Tibial nerve (tissue), 4 donors: ENCODE results near the gene PRKG2. TPM values are rescaled to one million over a fixed set of nuclear protein-coding genes. Genes with fewer than 3 reads are reported as not detected.

ENCODE experiments used
- DNase-seq, 2 donors: peaks; one replicate each; pipeline ENCODE4 v3.0.0-alpha.2; 2019; ENCODE audit warnings: low spot score in 2 of 2
- H3K27ac ChIP-seq, 4 donors: fragments of 200-600 bp; sonication (generic) in 3 of 4; one replicate each; pipeline ENCODE4 v1.5.1; 2017 to 2019; ENCODE audit warnings: mild to moderate bottlenecking in 1 of 4
- H3K27me3 ChIP-seq, 2 donors: fragments of 200-600 bp; sonication (generic) in 1 of 2; one replicate each; pipeline versions ENCODE4 v1.5.1 to v1.6.0; 2017 to 2019
- H3K36me3 ChIP-seq, 3 donors: fragments of 200-600 bp; sonication (generic); one replicate each; pipeline ENCODE4 v1.5.1; 2018 to 2019
- H3K4me1 ChIP-seq, 4 donors: fragments of 200-600 bp; sonication (generic) in 3 of 4; one replicate each; pipeline ENCODE4 v1.5.1; 2017 to 2019
- H3K4me3 ChIP-seq, 4 donors: fragments of 200-600 bp; sonication (generic) in 3 of 4; one replicate each; pipeline ENCODE4 v1.5.1; 2017 to 2019; ENCODE audit warnings: mild to moderate bottlenecking in 1 of 4, moderate library complexity in 1 of 4
- H3K9me3 ChIP-seq, 4 donors: fragments of 200-600 bp; sonication (generic) in 3 of 4; one replicate each; pipeline ENCODE4 v1.5.1; 2017 to 2019
- EP300 ChIP-seq, 2 donors: sonication (generic); formaldehyde crosslinking; IDR thresholded peaks; one replicate each; pipeline ENCODE4 v1.6.1; 2017; ENCODE audit warnings: antibody characterized with exemption in 2 of 2, mild to moderate bottlenecking in 1 of 2
- POLR2A ChIP-seq, 2 donors: fragments of 450-650 bp; IDR thresholded peaks; one replicate each; pipeline ENCODE4 v1.6.1; 2017; ENCODE audit warnings: antibody characterized with exemption in 2 of 2, mild to moderate bottlenecking in 2 of 2, moderate library complexity in 2 of 2
- WGBS, 2 donors: methylation state at CpG; one replicate each; pipeline ENCODE4 v1.1.5; 2018; 5-methylcytosine and 5-hydroxymethylcytosine counted together
- total RNA-seq, 4 donors: library from RNA; depleted of rRNA; stranded (reverse); fragments of >200 nt; gene quantifications; one replicate each; pipeline ENCODE4 v1.1.0, GENCODE V29; 2016
- TF ChIP-seq, protein P1 (sequence below), 5 experiments: fragments of 200-600 bp in 3 of 5; fragments of 450-650 bp in 2 of 5; sonication (generic) in 3 of 5; IDR thresholded peaks; one replicate each; pipeline ENCODE4 v1.5.1; 2016 to 2019; ENCODE audit warnings: antibody characterized with exemption in 5 of 5, mild to moderate bottlenecking in 3 of 5, moderate library complexity in 2 of 5

Gene PRKG2
- total RNA-seq, 4 donors from 2014 or later, result 0.30 to 4.4 (median 2.4) TPM

DNA sequence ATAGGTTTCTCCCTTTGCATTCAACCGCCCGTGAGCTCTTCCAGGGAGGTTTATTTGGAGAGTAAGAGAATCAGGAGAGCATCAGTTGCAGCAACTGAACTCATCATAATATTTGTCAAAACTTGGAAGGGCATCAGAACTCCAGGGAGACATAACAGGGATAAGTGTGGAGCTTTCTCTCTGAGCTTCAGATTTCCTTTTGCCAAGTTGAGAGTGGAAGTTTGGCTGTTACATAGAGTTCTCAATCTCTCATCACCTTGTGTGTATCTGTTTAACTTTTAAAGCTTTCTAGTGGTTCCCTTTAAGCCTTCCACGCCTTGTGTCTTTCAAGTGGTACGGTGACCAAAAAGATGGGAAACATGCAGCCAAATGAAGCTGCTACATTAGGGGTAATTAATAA, 165.7 kb downstream of the PRKG2 start:
- Histone ChIP-seq H3K4me1 (peaks cover 0 to 28% (median 0%) of the 10 kb centered on the region in 4 donors), H3K4me3 (no peak overlapping the region), H3K27ac (peak overlapping the region in 1 of 4 donors; percentile 54), H3K36me3 (no peaks in the 10 kb centered on the region), H3K27me3 (no peaks in the 10 kb centered on the region), H3K9me3 (no peaks in the 10 kb centered on the region)
- TF ChIP-seq, protein P1, sequence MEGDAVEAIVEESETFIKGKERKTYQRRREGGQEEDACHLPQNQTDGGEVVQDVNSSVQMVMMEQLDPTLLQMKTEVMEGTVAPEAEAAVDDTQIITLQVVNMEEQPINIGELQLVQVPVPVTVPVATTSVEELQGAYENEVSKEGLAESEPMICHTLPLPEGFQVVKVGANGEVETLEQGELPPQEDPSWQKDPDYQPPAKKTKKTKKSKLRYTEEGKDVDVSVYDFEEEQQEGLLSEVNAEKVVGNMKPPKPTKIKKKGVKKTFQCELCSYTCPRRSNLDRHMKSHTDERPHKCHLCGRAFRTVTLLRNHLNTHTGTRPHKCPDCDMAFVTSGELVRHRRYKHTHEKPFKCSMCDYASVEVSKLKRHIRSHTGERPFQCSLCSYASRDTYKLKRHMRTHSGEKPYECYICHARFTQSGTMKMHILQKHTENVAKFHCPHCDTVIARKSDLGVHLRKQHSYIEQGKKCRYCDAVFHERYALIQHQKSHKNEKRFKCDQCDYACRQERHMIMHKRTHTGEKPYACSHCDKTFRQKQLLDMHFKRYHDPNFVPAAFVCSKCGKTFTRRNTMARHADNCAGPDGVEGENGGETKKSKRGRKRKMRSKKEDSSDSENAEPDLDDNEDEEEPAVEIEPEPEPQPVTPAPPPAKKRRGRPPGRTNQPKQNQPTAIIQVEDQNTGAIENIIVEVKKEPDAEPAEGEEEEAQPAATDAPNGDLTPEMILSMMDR (IDR thresholded peaks at IDR 0.05), result no peak
- TF ChIP-seq EP300 (IDR thresholded peaks at IDR 0.05), result no peak
- TF ChIP-seq POLR2A (IDR thresholded peaks at IDR 0.05), result no peak
- WGBS, 2 donors, result 67% methylated on average over 4 of the region's 4 CpGs
- DNase-seq, result peak in 1 of 2 donors; percentile 15

DNA sequence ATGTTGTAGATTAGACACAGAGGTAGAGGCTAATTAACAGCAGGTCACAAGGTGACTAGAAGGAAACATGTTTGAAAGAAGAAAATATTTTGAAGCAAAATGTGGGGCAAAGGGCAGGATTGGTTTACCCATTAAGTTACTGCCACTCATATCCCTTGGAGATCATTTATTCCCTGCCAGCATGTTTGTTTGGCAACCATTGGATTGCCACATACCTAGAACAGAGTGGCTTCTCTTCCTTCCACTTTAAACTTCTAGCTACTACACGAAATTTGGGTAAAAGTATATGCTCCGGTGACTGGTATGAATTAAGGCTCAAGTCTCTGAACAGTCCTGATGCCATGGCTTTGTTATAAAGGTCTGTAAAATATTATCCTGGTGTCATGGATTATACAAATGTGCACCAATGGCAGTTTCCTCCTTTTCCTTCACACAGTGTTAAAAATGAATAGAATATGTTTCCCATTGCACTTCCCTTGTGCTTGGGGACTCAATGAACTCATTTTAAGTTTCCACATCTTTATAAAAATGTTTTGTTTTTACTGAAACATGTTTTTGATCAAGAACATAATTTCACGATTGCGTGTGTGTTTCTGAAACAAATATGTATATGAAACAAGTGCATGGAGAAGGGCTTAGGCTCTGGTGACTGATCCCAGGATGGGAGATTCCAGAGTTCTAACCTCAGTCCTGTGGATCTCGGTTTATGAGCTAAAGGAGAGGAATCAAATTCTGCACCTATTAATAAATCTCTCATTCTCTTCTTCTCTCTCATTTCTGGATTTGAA, 172.2 kb downstream of the PRKG2 start:
- DNase-seq, result no peak
- H3K4me1 ChIP-seq, result no peaks in the 10 kb centered on the region
- H3K27ac ChIP-seq, result peak overlapping the region in 1 of 4 donors; percentile 16
- H3K4me3 ChIP-seq, result no peak overlapping the region
- no peaks in the 10 kb centered on the region for H3K27me3 ChIP-seq
- no peaks in the 10 kb centered on the region for H3K9me3 ChIP-seq
- no peaks in the 10 kb centered on the region for H3K36me3 ChIP-seq
- WGBS, 2 donors, result 65 to 67% methylated on average over 5 of the region's 5 CpGs
- TF ChIP-seq, protein P1 (IDR thresholded peaks at IDR 0.05), result no peak
- peak in 1 of 2 donors; percentile 43 for TF ChIP-seq EP300 (IDR thresholded peaks at IDR 0.05)

GRCh38 chr4:81040012-81040659, 174.9 kb downstream of the PRKG2 start:
- Histone ChIP-seq H3K27ac (no peak overlapping the region), H3K9me3 (no peaks in the 10 kb centered on the region), H3K4me3 (no peak overlapping the region), H3K27me3 (no peaks in the 10 kb centered on the region), H3K4me1 (no peaks in the 10 kb centered on the region), H3K36me3 (no peaks in the 10 kb centered on the region)
- TF ChIP-seq, protein P1 (IDR thresholded peaks at IDR 0.05), result peak; percentile 25 to 62 (median 48)
- TF ChIP-seq EP300 (IDR thresholded peaks at IDR 0.05), result no peak
- 11 to 13% methylated on average over 4 of the region's 4 CpGs for WGBS, 2 donors
- DNase-seq, result peak in 1 of 2 donors; percentile 10

GRCh38 chr4:81039351-81039972, 175.6 kb downstream of the PRKG2 start:
- TF ChIP-seq POLR2A (IDR thresholded peaks at IDR 0.05) (no peak), EP300 (IDR thresholded peaks at IDR 0.05) (no peak)
- TF ChIP-seq, protein P1 (IDR thresholded peaks at IDR 0.05), result no peak
- Histone ChIP-seq H3K4me1 (no peaks in the 10 kb centered on the region), H3K27ac (peak overlapping the region in 1 of 4 donors; percentile 7), H3K36me3 (no peaks in the 10 kb centered on the region), H3K27me3 (peaks cover 0 to 3% of the 10 kb centered on the region in 2 donors), H3K9me3 (no peaks in the 10 kb centered on the region), H3K4me3 (no peak overlapping the region)
- 29 to 36% methylated on average over 4 of the region's 4 CpGs for WGBS, 2 donors
- no peak for DNase-seq
